Stomach smooth muscle (tissue), 2 donors: Measurements from ENCODE around the gene KRTAP4-2.
"Not testable (repeated sequence)": the region's sequence is repeated elsewhere in the genome, so short reads cannot be mapped to it uniquely, and the experiment has no call there.

Experiments used
- H3K27ac ChIP-seq: one replicate; pipeline ENCODE4 v1.7.0; 2013; ENCODE audit warnings: mild to moderate bottlenecking, low read length, inconsistent platforms
- H3K27me3 ChIP-seq, 2 donors: one replicate each; pipeline ENCODE4 v1.7.0; 2013; ENCODE audit warnings: low read length in 2 of 2; ENCODE audit not compliant: insufficient read depth in 2 of 2, control insufficient read depth in 1 of 2
- H3K36me3 ChIP-seq, 2 donors: one replicate each; pipeline ENCODE4 v1.7.0; 2013; ENCODE audit warnings: low read length in 2 of 2; ENCODE audit not compliant: control insufficient read depth in 2 of 2, insufficient read depth in 2 of 2
- H3K4me1 ChIP-seq: one replicate; pipeline ENCODE4 v1.7.0; 2013; ENCODE audit warnings: low read length; ENCODE audit not compliant: control insufficient read depth, insufficient read depth
- H3K4me3 ChIP-seq, 2 donors: one replicate each; pipeline ENCODE4 v1.7.0; 2013; ENCODE audit warnings: low read length in 2 of 2
- H3K9ac ChIP-seq, 2 donors: one replicate each; pipeline ENCODE4 v1.7.0; 2013; ENCODE audit warnings: low read length in 2 of 2, mild to moderate bottlenecking in 1 of 2
- H3K9me3 ChIP-seq, 2 donors: one replicate each; pipeline ENCODE4 v1.7.0; 2013; ENCODE audit warnings: low read length in 2 of 2; ENCODE audit not compliant: control insufficient read depth in 2 of 2
- donor health status: healthy.
- donor health status: Pancreatic carcinoma.

Gene KRTAP4-2

GRCh38 chr17:41189837-41190318, 11.9 kb upstream of the KRTAP4-2 start, which contains the start of gene KRTAP9-1:
TSS of gene KRTAP9-1 (plus strand) at chr17:41189887. CDS start at chr17:41189887, 0 bp downstream.
- not testable (repeated sequence) for H3K27me3 ChIP-seq, H3K9ac ChIP-seq, H3K27ac ChIP-seq, H3K9me3 ChIP-seq, H3K4me1 ChIP-seq, H3K4me3 ChIP-seq, H3K36me3 ChIP-seq

- Histone ChIP-seq H3K4me3 (no peak overlapping the region), H3K4me1 (no peaks in the 10 kb centered on the region), H3K27me3 (peaks cover 0 to 4% of the 10 kb centered on the region in 2 donors), H3K36me3 (no peaks in the 10 kb centered on the region), H3K27ac (no peak overlapping the region), H3K9ac (no peak overlapping the region), H3K9me3 (no peaks in the 10 kb centered on the region)
Observed at GRCh38 chr17:41186872-41187271, 8.9 kb upstream of the KRTAP4-2 start.

- Histone ChIP-seq H3K4me3 (no peak overlapping the region), H3K4me1 (no peaks in the 10 kb centered on the region), H3K27ac (no peak overlapping the region), H3K36me3 (no peaks in the 10 kb centered on the region), H3K9me3 (no peaks in the 10 kb centered on the region), H3K9ac (no peak overlapping the region), H3K27me3 (peaks cover 0 to 4% of the 10 kb centered on the region in 2 donors)
Observed at GRCh38 chr17:41185001-41185400, 7.0 kb upstream of the KRTAP4-2 start.

GRCh38 chr17:41184480-41184961, 6.5 kb upstream of the KRTAP4-2 start, which contains the start of gene KRTAP4-1:
TSS of gene KRTAP4-1 (minus strand) at chr17:41184911. CDS start at chr17:41184854, 57 bp downstream.
- peaks cover 0 to 4% of the 10 kb centered on the region in 2 donors for H3K27me3 ChIP-seq
- no peaks in the 10 kb centered on the region for H3K4me1 ChIP-seq
- H3K9me3 ChIP-seq, result no peaks in the 10 kb centered on the region
- no peak within 1 kb of the TSS for H3K9ac ChIP-seq
- no peak within 1 kb of the TSS for H3K4me3 ChIP-seq
- H3K36me3 ChIP-seq, result no peaks in the 10 kb centered on the region
- no peak within 1 kb of the TSS for H3K27ac ChIP-seq

- Histone ChIP-seq H3K27ac (no peak overlapping the region), H3K4me3 (no peak overlapping the region), H3K36me3 (no peaks in the 10 kb centered on the region), H3K27me3 (peaks cover 0 to 8% of the 10 kb centered on the region in 2 donors), H3K9me3 (no peaks in the 10 kb centered on the region), H3K9ac (no peak overlapping the region), H3K4me1 (no peaks in the 10 kb centered on the region)
Observed at GRCh38 chr17:41178843-41179616, 1.0 kb upstream of the KRTAP4-2 start.

GRCh38 chr17:41178341-41178740, 320 bp upstream of the KRTAP4-2 start:
- peaks cover 0 to 9% of the 10 kb centered on the region in 2 donors for H3K27me3 ChIP-seq
- H3K36me3 ChIP-seq, result no peaks in the 10 kb centered on the region
- H3K4me3 ChIP-seq, result no peak overlapping the region
- no peaks in the 10 kb centered on the region for H3K4me1 ChIP-seq
- no peak overlapping the region for H3K27ac ChIP-seq
- no peaks in the 10 kb centered on the region for H3K9me3 ChIP-seq
- no peak overlapping the region for H3K9ac ChIP-seq

GRCh38 chr17:41176744-41177387, 1.2 kb downstream of the KRTAP4-2 start:
- Histone ChIP-seq H3K36me3 (no peaks in the 10 kb centered on the region), H3K4me3 (no peak overlapping the region), H3K9me3 (no peaks in the 10 kb centered on the region), H3K27ac (no peak overlapping the region), H3K27me3 (peaks cover 0 to 9% of the 10 kb centered on the region in 2 donors), H3K4me1 (no peaks in the 10 kb centered on the region), H3K9ac (no peak overlapping the region)

GRCh38 chr17:41171886-41172285, 6.1 kb downstream of the KRTAP4-2 start:
- H3K36me3 ChIP-seq, result no peaks in the 10 kb centered on the region
- H3K4me3 ChIP-seq, result no peak overlapping the region
- no peak overlapping the region for H3K27ac ChIP-seq
- no peak overlapping the region for H3K9ac ChIP-seq
- no peaks in the 10 kb centered on the region for H3K4me1 ChIP-seq
- H3K27me3 ChIP-seq, result peaks cover 0 to 9% of the 10 kb centered on the region in 2 donors
- no peaks in the 10 kb centered on the region for H3K9me3 ChIP-seq

GRCh38 chr17:41168121-41168520, 9.9 kb downstream of the KRTAP4-2 start, which contains the start of gene KRTAP4-3:
TSS of gene KRTAP4-3 (minus strand) at chr17:41168221. CDS start at chr17:41168172, 49 bp downstream.
- H3K27me3 ChIP-seq, result no peaks in the 10 kb centered on the region
- H3K27ac ChIP-seq, result no peak within 1 kb of the TSS
- H3K36me3 ChIP-seq, result no peaks in the 10 kb centered on the region
- H3K4me1 ChIP-seq, result no peaks in the 10 kb centered on the region
- no peaks in the 10 kb centered on the region for H3K9me3 ChIP-seq
- H3K9ac ChIP-seq, result no peak within 1 kb of the TSS
- no peak within 1 kb of the TSS for H3K4me3 ChIP-seq

GRCh38 chr17:41167561-41167960, 10.5 kb downstream of the KRTAP4-2 start:
- Histone ChIP-seq H3K9ac (no peak overlapping the region), H3K9me3 (no peaks in the 10 kb centered on the region), H3K36me3 (no peaks in the 10 kb centered on the region), H3K27me3 (no peaks in the 10 kb centered on the region), H3K4me1 (no peaks in the 10 kb centered on the region), H3K27ac (no peak overlapping the region), H3K4me3 (no peak overlapping the region)
